Choroid plexus epithelial cell (primary cell): Measurements from ENCODE around the gene QRSL1.
"Not testable (repeated sequence)": the region's sequence is repeated elsewhere in the genome, so short reads cannot be mapped to it uniquely, and the experiment has no call there.

ENCODE experiments used
- DNase-seq: peaks from one replicate; pipeline ENCODE4 v3.0.0-alpha.2; 2010; ENCODE audit warnings: low read depth
- H3K4me3 ChIP-seq: 2 replicates; pipeline ENCODE4 v1.5.1; 2011; ENCODE audit warnings: low read depth, mild to moderate bottlenecking, control low read depth, low read length, moderate library complexity
- CTCF ChIP-seq: conservative IDR thresholded peaks from 2 replicates; pipeline ENCODE4 v1.5.1; 2011; ENCODE audit warnings: low read depth, mild to moderate bottlenecking, control low read depth, inconsistent platforms, low read length, moderate library complexity

Gene QRSL1

GRCh38 chr6:106692819-106693208 lies 63.4 kb downstream of the QRSL1 start:
- no peak overlapping the region for H3K4me3 ChIP-seq
- TF ChIP-seq CTCF = no peak
- no peak for DNase-seq

- no peak for TF ChIP-seq CTCF
- DNase-seq = no peak
- H3K4me3 ChIP-seq = no peak overlapping the region
These were observed 64.0 kb downstream of the QRSL1 start for GRCh38 chr6:106693418-106693817.

GRCh38 chr6:106694343-106694742 lies 65.0 kb downstream of the QRSL1 start:
- DNase-seq = no peak

GRCh38 chr6:106700581-106700980 lies 71.2 kb downstream of the QRSL1 start:
- no peak overlapping the region for H3K4me3 ChIP-seq
- DNase-seq = no peak
- TF ChIP-seq CTCF = no peak

More at GRCh38 chr6:106694343-106694742, 65.0 kb downstream of the QRSL1 start:
- TF ChIP-seq CTCF = no peak
- H3K4me3 ChIP-seq = no peak overlapping the region

- not testable (repeated sequence) for H3K4me3 ChIP-seq, DNase-seq
These were observed 71.8 kb downstream of the QRSL1 start for GRCh38 chr6:106701201-106701600.

- DNase-seq = no peak
- H3K4me3 ChIP-seq = no peak overlapping the region
- no peak for TF ChIP-seq CTCF
These were observed 72.7 kb downstream of the QRSL1 start for GRCh38 chr6:106702046-106702445.

- no peak for TF ChIP-seq CTCF
- H3K4me3 ChIP-seq = no peak overlapping the region
- no peak for DNase-seq
These were observed 73.2 kb downstream of the QRSL1 start for GRCh38 chr6:106702451-106703110.
